NCI-H69 (cell line): ENCODE results near the gene HOXA10.

ENCODE experiments used
- DNase-seq: peaks from one replicate; lab custom pipeline; 2025; lab: John Stamatoyannopoulos, UW

HOXA10 gene

DNA sequence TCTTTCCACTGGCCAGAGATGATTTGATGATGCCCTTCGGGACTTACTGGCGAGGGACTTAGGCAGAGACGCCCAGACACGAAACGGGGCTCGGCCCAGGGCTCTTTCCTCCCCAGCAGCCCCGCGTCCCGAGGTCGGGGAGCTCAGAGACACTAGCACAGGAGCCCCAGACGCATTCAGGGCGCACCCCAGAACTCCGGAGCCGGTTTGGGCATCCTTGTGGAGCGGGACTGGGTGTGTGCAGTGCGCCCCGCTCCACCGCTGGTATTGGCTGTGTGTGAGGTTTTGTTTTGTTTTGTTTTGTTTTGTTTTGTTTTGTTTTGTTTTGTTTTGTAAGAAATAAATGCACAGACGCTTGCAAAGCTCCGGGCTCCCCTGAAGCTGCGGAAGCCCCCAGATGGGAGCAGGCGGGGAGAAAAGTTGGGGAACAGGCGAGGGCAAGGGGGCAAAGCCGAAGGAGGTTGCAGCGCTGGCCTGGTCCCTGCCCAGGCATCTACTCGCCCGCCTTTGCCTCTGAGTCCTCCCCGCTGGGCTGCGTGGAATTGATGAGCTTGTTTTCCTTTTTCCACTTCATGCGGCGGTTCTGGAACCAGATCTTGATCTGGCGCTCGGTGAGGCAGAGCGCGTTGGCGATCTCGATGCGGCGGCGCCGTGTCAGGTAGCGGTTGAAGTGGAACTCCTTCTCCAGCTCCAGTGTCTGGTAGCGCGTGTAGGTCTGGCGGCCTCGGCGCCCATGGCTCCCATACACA lies 28.8 kb downstream of the HOXA10 start:
- no peak for DNase-seq

GRCh38 chr7:27144781-27145164 lies 29.3 kb downstream of the HOXA10 start:
- no peak for DNase-seq

GRCh38 chr7:27143950-27144780 lies 30.0 kb downstream of the HOXA10 start:
- DNase-seq, result no peak

- no peak for DNase-seq
Measured at GRCh38 chr7:27143023-27143949, 30.8 kb downstream of the HOXA10 start, which contains the start of gene HOXA5. HOXA5 (minus strand) TSS chr7:27143681; CDS start chr7:27143607, 74 bp downstream.

DNA sequence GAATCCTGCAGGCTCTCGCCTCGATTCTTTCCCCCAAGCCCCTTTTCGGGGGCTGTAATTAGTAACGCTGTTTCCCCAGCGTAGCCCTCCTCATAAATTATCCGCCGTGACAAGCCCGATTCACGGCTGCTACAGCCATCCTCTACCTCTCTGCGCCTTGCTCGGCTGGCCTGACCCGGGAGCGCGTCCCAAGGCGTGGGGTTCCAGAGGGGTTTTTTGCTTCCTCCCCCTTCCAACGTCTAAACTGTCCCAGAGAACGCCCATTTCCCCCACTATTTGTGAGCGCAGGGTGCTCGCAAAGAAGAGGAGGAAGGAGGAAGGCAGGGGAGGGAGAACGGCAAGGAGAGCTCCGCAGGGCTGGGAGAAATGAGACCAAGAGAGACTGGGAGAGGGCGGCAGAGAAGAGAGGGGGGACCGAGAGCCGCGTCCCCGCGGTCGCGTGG lies 31.5 kb downstream of the HOXA10 start:
- no peak for DNase-seq

DNA sequence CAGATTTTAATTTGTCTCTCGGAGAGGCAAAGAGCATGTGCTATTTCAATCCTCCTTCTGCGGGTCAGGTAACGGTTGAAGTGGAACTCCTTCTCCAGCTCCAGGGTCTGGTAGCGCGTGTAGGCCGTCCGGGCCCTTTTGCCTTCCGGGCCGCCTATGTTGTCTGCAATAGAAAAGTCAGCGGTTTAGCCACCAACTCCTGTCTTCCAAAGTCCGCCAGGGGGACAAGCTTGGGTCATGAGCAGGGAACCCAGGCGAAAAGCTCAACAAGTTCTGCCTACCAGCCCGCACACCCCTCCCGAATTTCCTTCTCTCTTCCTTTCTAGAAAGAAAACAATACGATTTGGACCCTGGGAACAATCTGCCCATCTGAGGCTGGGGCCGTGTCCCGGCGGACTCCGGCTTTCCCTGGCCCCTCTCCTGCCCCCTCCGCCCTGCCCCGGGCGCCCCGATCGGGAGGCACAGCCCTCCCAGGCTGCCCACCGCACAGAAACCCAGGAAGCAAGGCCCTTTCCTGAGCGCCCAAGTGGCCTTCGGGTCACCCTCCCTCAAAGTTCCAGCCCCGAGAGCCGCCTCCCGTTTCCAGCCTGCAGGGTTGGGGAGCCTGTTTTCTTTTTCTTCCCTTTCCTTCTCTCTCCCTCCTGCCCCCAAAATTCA lies 32.1 kb downstream of the HOXA10 start:
- no peak for DNase-seq

GRCh38 chr7:27141137-27141922 lies 32.8 kb downstream of the HOXA10 start:
- DNase-seq, result no peak

GRCh38 chr7:27140126-27140857 lies 33.8 kb downstream of the HOXA10 start:
- DNase-seq, result no peak

DNA sequence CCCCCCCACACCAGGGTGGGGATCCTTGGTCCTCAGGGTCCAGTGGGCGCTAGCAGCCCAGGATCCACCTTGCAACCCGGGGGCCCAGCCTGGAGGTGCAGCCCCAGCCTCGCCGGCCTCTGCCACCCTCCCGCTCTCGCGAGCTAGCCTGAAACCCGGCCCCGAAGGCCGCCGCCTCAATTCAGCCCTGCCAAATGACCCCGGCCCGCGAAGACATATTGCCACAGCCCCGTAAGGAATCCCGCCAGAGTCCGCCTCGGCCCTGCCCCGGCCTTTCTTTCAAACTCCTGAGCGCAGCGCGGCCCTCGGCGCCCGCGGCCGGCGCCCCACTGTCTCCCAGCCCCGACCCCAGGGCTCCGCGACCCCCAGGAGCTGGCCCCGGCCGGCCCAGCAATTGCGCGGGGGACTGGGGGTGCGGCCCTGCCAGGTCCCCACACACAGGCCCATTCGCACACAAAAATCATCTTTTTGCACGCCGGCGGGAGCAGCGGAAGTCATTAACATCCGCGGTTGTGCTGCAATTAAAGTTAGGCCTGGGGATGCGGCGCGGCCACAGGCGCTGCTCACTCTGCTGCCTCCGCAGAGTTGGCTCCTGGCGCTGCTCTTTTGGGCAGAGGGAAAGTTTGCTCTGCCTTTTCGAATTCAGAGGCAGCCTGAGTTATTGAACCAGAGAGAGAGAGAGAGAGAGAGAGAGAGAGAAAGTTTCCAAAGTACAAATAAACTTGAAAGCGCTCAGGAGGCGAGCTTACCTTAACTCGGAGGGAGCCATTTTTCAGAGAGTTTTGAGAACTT lies 34.6 kb downstream of the HOXA10 start:
- DNase-seq, result no peak

- DNase-seq, result no peak
Measured at GRCh38 chr7:27138985-27139333, 35.2 kb downstream of the HOXA10 start.

GRCh38 chr7:27138472-27138871 lies 35.6 kb downstream of the HOXA10 start:
- no peak for DNase-seq

GRCh38 chr7:27137640-27138315 lies 36.3 kb downstream of the HOXA10 start:
- no peak for DNase-seq

DNA sequence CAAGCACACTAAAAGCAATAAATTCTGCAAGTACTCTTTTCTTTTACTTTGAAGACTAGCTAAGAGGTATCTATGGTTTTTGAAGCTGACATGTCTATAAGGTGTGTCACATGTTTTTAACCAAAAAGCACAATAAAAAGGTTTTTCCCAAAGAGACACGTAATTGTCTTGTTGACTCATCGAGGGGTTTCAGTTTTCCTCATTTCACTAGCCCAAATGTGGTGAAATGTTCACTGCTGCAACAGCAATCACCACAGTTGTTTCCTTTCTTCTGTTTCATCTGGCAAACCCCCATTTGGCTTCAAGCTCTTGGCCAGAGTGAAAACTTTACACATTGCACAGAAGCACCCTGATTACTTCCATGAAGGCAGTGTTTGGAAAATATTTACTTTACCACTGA lies 39.7 kb downstream of the HOXA10 start:
- DNase-seq, result peak; percentile 37

- DNase-seq, result peak; percentile 30
Measured at GRCh38 chr7:27133409-27134231, 40.5 kb downstream of the HOXA10 start.

- DNase-seq, result no peak
Measured at GRCh38 chr7:27132978-27133377, 41.1 kb downstream of the HOXA10 start.

DNA sequence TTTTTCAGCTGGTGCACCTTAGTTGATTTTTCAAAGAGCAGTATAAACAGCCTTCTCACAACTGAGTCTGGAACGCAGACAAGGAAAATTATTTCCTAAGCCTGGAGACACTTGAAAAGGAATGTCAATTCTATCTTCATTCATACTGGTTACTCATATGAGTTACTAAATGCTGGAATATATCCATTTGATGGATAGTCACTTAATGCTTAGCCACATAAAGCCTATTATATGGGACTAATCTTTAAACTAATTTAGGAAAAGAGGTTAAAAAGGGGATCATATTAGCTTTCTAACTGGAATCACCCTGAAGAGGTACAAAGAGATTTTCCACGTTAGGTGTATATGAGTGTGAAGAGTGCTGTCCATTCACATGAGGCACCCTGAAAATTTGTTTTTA lies 41.9 kb downstream of the HOXA10 start:
- DNase-seq, result no peak

DNA sequence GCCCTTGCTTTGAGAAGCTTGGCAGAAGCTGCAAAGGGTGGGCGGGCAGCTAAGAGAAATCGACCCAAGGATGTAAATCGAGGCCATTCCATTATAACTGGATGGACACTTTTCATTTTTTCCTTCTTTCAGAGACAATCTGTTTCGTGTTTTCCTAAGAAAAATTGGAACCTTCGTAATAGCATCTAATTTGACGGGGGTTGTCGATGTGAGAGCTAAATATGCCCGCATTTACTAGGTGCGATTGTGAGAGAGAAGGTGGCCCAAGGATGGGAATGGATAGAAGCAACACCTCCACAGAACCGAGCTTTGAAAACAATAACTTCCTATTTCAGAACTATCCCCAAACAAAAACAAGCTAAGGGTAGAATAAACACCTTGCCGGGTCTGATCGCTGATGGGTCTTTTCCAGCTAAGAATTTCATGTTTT lies 42.7 kb downstream of the HOXA10 start:
- no peak for DNase-seq
